Suppressor macrophage treated with lipopolysaccharide for 4 hours (primary cell): ENCODE data around the gene FAM120B.
A peak's percentile ranks its signal among the peaks of the same experiment; 100 is the strongest.

Experiments used
- DNase-seq: peaks from one replicate; pipeline ENCODE4 v3.0.0-alpha.2; 2020

FAM120B gene

GRCh38 chr6:170448751-170449630 lies 142.4 kb downstream of the FAM120B start:
- no peak for DNase-seq

- DNase-seq = no peak
Measured at GRCh38 chr6:170449835-170450753, 143.5 kb downstream of the FAM120B start.

GRCh38 chr6:170450916-170451761 lies 144.6 kb downstream of the FAM120B start:
- DNase-seq = peak; percentile 14

GRCh38 chr6:170451762-170452651 lies 145.4 kb downstream of the FAM120B start:
- DNase-seq = no peak

GRCh38 chr6:170452767-170453545 lies 146.4 kb downstream of the FAM120B start:
- DNase-seq = no peak

- no peak for DNase-seq
Measured at GRCh38 chr6:170453586-170454511, 147.3 kb downstream of the FAM120B start.

- DNase-seq = no peak
Measured at GRCh38 chr6:170454512-170455285, 148.1 kb downstream of the FAM120B start.

- DNase-seq = no peak
Measured at GRCh38 chr6:170455335-170455979, 148.9 kb downstream of the FAM120B start.

GRCh38 chr6:170456334-170456733 lies 149.8 kb downstream of the FAM120B start:
- no peak for DNase-seq
